SU-DHL-6 (cell line): ENCODE data around the gene CATSPER4.

Experiments used
- H2AFZ ChIP-seq: fragments of 200-600 bp; sonication (generic); 2 replicates; pipeline ENCODE4 v1.6.1; 2014; ENCODE audit warnings: low read depth, mild to moderate bottlenecking, moderate library complexity, mixed read lengths, antibody characterized with exemption, low read length; ENCODE audit not compliant: severe bottlenecking
- H3F3A ChIP-seq: fragments of 200-600 bp; shearing (Covaris generic); 2 replicates; pipeline ENCODE4 v1.6.0; 2016; ENCODE audit warnings: antibody characterized with exemption, mild to moderate bottlenecking; ENCODE audit not compliant: insufficient read depth
- H3K27ac ChIP-seq: fragments of 200-600 bp; sonication (generic); 2 replicates; pipeline ENCODE4 v1.5.1; 2016; ENCODE audit warnings: low read depth, mild to moderate bottlenecking, low read length, moderate library complexity, mixed read lengths
- H3K27me3 ChIP-seq: fragments of 200-600 bp; sonication (generic), shearing (Covaris generic); 2 replicates; pipeline ENCODE4 v1.6.0; 2014; ENCODE audit warnings: mild to moderate bottlenecking, low read length
- H3K36me3 ChIP-seq: fragments of 200-600 bp; sonication (generic); 2 replicates; pipeline ENCODE4 v1.6.1; 2014; ENCODE audit warnings: mild to moderate bottlenecking, low read length, mixed read lengths
- H3K4me2 ChIP-seq: fragments of 300-600, 200-600 bp; shearing (Covaris generic), sonication (generic); 2 replicates; pipeline ENCODE4 v1.6.0; 2014; ENCODE audit warnings: low read length, low read depth, mild to moderate bottlenecking; ENCODE audit not compliant: poor library complexity, severe bottlenecking
- H3K4me3 ChIP-seq: fragments of 200-600 bp; sonication (generic); 2 replicates; pipeline ENCODE4 v1.5.1; 2014; ENCODE audit warnings: antibody characterized with exemption, low read length, mild to moderate bottlenecking, mixed read lengths; ENCODE audit not compliant: insufficient read depth, poor library complexity, severe bottlenecking
- H3K79me2 ChIP-seq: fragments of 200-600 bp; sonication (generic); 2 replicates; pipeline ENCODE4 v1.6.1; 2014; ENCODE audit warnings: mild to moderate bottlenecking, low read length, moderate library complexity; ENCODE audit not compliant: insufficient read depth
- H3K9ac ChIP-seq: fragments of 200-600 bp; sonication (generic); 2 replicates; pipeline ENCODE4 v1.7.0; 2014; ENCODE audit warnings: mild to moderate bottlenecking, low read length
- H3K9me2 ChIP-seq: fragments of 200-600 bp; sonication (generic); replicated peaks from 2 replicates; pipeline ENCODE4 v1.6.1; 2014; ENCODE audit warnings: low read length; ENCODE audit not compliant: insufficient read depth
- H3K9me3 ChIP-seq: fragments of 200-600 bp; sonication (generic); 2 replicates; pipeline ENCODE4 v1.6.1; 2014; ENCODE audit warnings: low read length, mixed read lengths; ENCODE audit not compliant: insufficient read depth
- H4K20me1 ChIP-seq: fragments of 200-600 bp; sonication (generic); 2 replicates; pipeline ENCODE4 v1.6.1; 2014; ENCODE audit warnings: low read depth, mild to moderate bottlenecking, antibody characterized with exemption, low read length, moderate library complexity, mixed read lengths
- CTCF ChIP-seq: fragments of 200-600 bp; sonication (generic); IDR thresholded peaks from one replicate; pipeline ENCODE4 v1.5.1; 2017; ENCODE audit warnings: antibody characterized with exemption, mild to moderate bottlenecking, low read length, moderate library complexity; ENCODE audit not compliant: insufficient read depth, poor library complexity, severe bottlenecking
- EZH2phosphoT487 ChIP-seq: fragments of 200-600 bp; sonication (generic), shearing (Covaris generic); conservative IDR thresholded peaks from 2 replicates; pipeline ENCODE4 v1.6.1; 2018; ENCODE audit warnings: mild to moderate bottlenecking, antibody characterized with exemption, low read length, moderate library complexity, mixed read lengths

CATSPER4 gene

DNA sequence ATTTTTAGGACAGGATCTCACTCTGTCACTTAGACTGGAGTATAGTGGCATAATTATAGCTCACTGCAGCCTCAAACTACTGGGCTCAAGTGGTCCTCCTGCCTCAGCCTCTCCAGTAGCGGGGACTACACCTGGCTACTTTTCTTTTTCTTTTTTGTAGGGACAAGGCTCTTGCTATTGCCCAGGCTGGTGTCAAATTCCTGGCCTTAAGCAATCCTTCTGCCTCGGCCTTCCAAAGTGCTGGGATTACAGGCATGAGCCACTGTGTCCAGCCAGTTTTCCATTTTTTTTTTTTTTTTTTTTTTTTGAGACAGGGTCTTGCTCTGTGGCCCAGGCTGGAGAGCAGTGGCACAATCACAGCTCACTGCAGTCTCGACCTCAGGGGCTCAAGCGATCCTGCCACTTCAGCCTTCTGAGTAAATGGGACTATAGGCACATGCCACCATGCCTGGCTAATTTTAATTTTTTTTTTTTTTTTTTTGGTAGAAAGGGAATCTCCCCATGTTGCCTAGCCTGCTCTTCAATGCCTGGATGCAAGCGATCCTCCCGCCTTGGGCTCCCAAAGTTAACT is 23.0 kb downstream of the CATSPER4 start:
- no peak for TF ChIP-seq CTCF
- TF ChIP-seq EZH2phosphoT487, result no peak
- Histone ChIP-seq H3K79me2 (no peaks in the 10 kb centered on the region), H3K9ac (no peak overlapping the region), H3K27ac (no peak overlapping the region), H2AFZ (no peak overlapping the region), H3K36me3 (no peaks in the 10 kb centered on the region), H4K20me1 (no peaks in the 10 kb centered on the region), H3K4me2 (no peak overlapping the region), H3K27me3 (no peaks in the 10 kb centered on the region), H3K4me3 (no peak overlapping the region), H3K9me2 (no peaks in the 10 kb centered on the region), H3F3A (no peaks in the 10 kb centered on the region), H3K9me3 (no peaks in the 10 kb centered on the region)

DNA sequence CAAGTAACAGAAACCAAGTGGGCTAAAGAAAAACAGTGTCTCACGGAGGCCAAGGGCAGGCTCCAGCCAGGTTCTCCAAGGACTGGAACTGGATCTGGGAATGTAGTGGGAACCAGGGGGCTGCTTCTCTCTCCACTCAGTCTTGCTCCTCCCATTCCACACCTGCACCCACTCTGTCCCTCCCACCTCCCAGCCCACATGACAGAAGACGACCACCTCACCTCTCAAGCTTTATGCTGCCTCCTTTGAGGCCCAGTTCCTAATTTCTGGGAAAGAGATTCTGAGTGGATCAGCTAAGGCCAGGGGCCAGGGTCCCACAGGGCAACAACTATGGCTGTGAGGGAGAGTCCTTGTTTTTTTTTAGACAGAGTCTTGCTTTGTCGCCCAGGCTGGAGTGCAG is 24.8 kb downstream of the CATSPER4 start:
- Histone ChIP-seq H3K9me2 (no peaks in the 10 kb centered on the region), H3F3A (no peaks in the 10 kb centered on the region), H3K9ac (no peak overlapping the region), H3K27me3 (no peaks in the 10 kb centered on the region), H3K4me3 (no peak overlapping the region), H3K9me3 (no peaks in the 10 kb centered on the region), H3K4me2 (no peak overlapping the region), H3K27ac (no peak overlapping the region), H4K20me1 (no peaks in the 10 kb centered on the region), H2AFZ (no peak overlapping the region), H3K36me3 (no peaks in the 10 kb centered on the region), H3K79me2 (no peaks in the 10 kb centered on the region)
- TF ChIP-seq EZH2phosphoT487, result no peak
- TF ChIP-seq CTCF, result no peak

GRCh38 chr1:26218906-26219494 is 28.6 kb downstream of the CATSPER4 start:
- Histone ChIP-seq H2AFZ (no peak overlapping the region), H3K9me3 (no peaks in the 10 kb centered on the region), H4K20me1 (no peaks in the 10 kb centered on the region), H3F3A (no peaks in the 10 kb centered on the region), H3K4me3 (no peak overlapping the region), H3K9me2 (no peaks in the 10 kb centered on the region), H3K27ac (no peak overlapping the region), H3K9ac (no peak overlapping the region), H3K4me2 (no peak overlapping the region), H3K36me3 (no peaks in the 10 kb centered on the region), H3K27me3 (no peaks in the 10 kb centered on the region), H3K79me2 (no peaks in the 10 kb centered on the region)
- no peak for TF ChIP-seq EZH2phosphoT487
- no peak for TF ChIP-seq CTCF
